ENCODE results near the gene MYO3B.

- TF ChIP-seq CTCF (IDR thresholded peaks at IDR 0.05; ENCODE audit: low read depth, low read length, poor library complexity, severe bottlenecking): no peak
- TF ChIP-seq EZH2phosphoT487 (IDR thresholded peaks at IDR 0.05; ENCODE audit: borderline replicate concordance, low read length): no peak
These were observed 257.1 kb downstream of the MYO3B start for GRCh38 chr2:170434900-170435621.

Data from DOHH2 (cell line).